NCI-H748 treated with DMSO at 0.1 percent for 48 hours (cell line): ENCODE measurements around the gene HERC4.
"Not testable (repeated sequence)": the region's sequence is repeated elsewhere in the genome, so short reads cannot be mapped to it uniquely, and the experiment has no call there.

Experiments used
- DNase-seq: peaks from one replicate; lab custom pipeline; 2025; lab: John Stamatoyannopoulos, UW

The HERC4 gene

GRCh38 chr10:68046642-68047041 lies 28.4 kb downstream of the HERC4 start:
- DNase-seq: no peak

GRCh38 chr10:68043030-68043429 lies 32.1 kb downstream of the HERC4 start:
- DNase-seq: no peak

- no peak for DNase-seq
These were observed 43.0 kb downstream of the HERC4 start for GRCh38 chr10:68032113-68032512.

- no peak for DNase-seq
These were observed 47.7 kb downstream of the HERC4 start for GRCh38 chr10:68027429-68027828.

GRCh38 chr10:68023292-68023691 lies 51.8 kb downstream of the HERC4 start:
- no peak for DNase-seq

GRCh38 chr10:68022324-68022723 lies 52.8 kb downstream of the HERC4 start:
- DNase-seq: not testable (repeated sequence)

GRCh38 chr10:68016519-68016918 lies 58.6 kb downstream of the HERC4 start:
- not testable (repeated sequence) for DNase-seq

GRCh38 chr10:68010426-68010940 lies 64.6 kb downstream of the HERC4 start:
- no peak for DNase-seq

- DNase-seq: no peak
These were observed 67.7 kb downstream of the HERC4 start for GRCh38 chr10:68007356-68007755.

GRCh38 chr10:68001539-68001938 lies 73.5 kb downstream of the HERC4 start:
- DNase-seq: no peak

- no peak for DNase-seq
These were observed 74.1 kb downstream of the HERC4 start for GRCh38 chr10:68001000-68001399.

- no peak for DNase-seq
These were observed 85.0 kb downstream of the HERC4 start for GRCh38 chr10:67990093-67990492.

GRCh38 chr10:67988606-67989005 lies 86.5 kb downstream of the HERC4 start:
- no peak for DNase-seq

GRCh38 chr10:67982603-67983002 lies 92.5 kb downstream of the HERC4 start:
- DNase-seq: not testable (repeated sequence)

- no peak for DNase-seq
These were observed 96.3 kb downstream of the HERC4 start for GRCh38 chr10:67978749-67979148.

- no peak for DNase-seq
These were observed 97.8 kb downstream of the HERC4 start for GRCh38 chr10:67977251-67977650.

GRCh38 chr10:67976292-67977245 lies 98.5 kb downstream of the HERC4 start:
- DNase-seq: no peak

- DNase-seq: no peak
These were observed 99.2 kb downstream of the HERC4 start for GRCh38 chr10:67975871-67976270.

- no peak for DNase-seq
These were observed 103.8 kb downstream of the HERC4 start for GRCh38 chr10:67971311-67971710.

- no peak for DNase-seq
These were observed 105.2 kb downstream of the HERC4 start for GRCh38 chr10:67969875-67970274.

- not testable (repeated sequence) for DNase-seq
These were observed 109.0 kb downstream of the HERC4 start for GRCh38 chr10:67966035-67966434.

GRCh38 chr10:67965456-67965855 lies 109.6 kb downstream of the HERC4 start:
- no peak for DNase-seq

- no peak for DNase-seq
These were observed 115.1 kb downstream of the HERC4 start for GRCh38 chr10:67959839-67960476.
